OCI-LY7 (cell line): ENCODE data around the gene GGT6. TPM values are rescaled to one million over a fixed set of nuclear protein-coding genes. Genes with fewer than 3 reads are reported as not detected.

Experiments used
- BruUV-seq: library from RNA; stranded (reverse); fragments of 400-500 nt; replicated peaks from 2 replicates; lab custom pipeline; 2021; lab: Mats Ljungman, UMichigan
- CTCF ChIA-PET: fragments of 300-600 bp; sonication (Branson Sonifier 250); formaldehyde crosslinking; loops from one replicate; lab custom pipeline; 2022; ENCODE audit warnings: antibody characterized with exemption; ENCODE audit not compliant: unreplicated experiment; lab: Charles Lee
- POLR2A ChIA-PET: fragments of 300-600 bp; sonication (Branson Sonifier 250); formaldehyde crosslinking; loops from one replicate; lab custom pipeline; 2022; ENCODE audit warnings: antibody characterized with exemption; lab: Charles Lee
- DNase-seq: peaks from one replicate; pipeline ENCODE4 v3.0.0-alpha.2; 2015; ENCODE audit warnings: low spot score
- H2AFZ ChIP-seq: fragments of 200-600 bp; sonication (generic), shearing (Covaris generic); 2 replicates; pipeline ENCODE4 v1.6.1; 2014; ENCODE audit warnings: mild to moderate bottlenecking, antibody characterized with exemption, low read length, moderate library complexity
- H3K27ac ChIP-seq: fragments of 200-600 bp; sonication (generic); 2 replicates; pipeline ENCODE4 v1.5.1; 2014; ENCODE audit warnings: mixed run types, low read depth, mild to moderate bottlenecking, moderate library complexity, low read length, inconsistent platforms; ENCODE audit not compliant: poor library complexity, severe bottlenecking
- H3K36me3 ChIP-seq: fragments of 200-600 bp; sonication (generic); 2 replicates; pipeline ENCODE4 v1.6.1; 2014; ENCODE audit warnings: mild to moderate bottlenecking, antibody characterized with exemption, low read length, moderate library complexity, mixed read lengths; ENCODE audit not compliant: insufficient read depth
- H3K4me1 ChIP-seq: fragments of 200-600 bp; sonication (generic); 2 replicates; pipeline ENCODE4 v1.5.1; 2014; ENCODE audit warnings: mild to moderate bottlenecking, low read length; ENCODE audit not compliant: insufficient read depth, poor library complexity, severe bottlenecking
- H3K4me2 ChIP-seq: fragments of 200-600 bp; sonication (generic); 2 replicates; pipeline ENCODE4 v1.6.1; 2014; ENCODE audit warnings: mild to moderate bottlenecking, low read length
- H3K4me3 ChIP-seq: fragments of 200-600 bp; sonication (generic); 2 replicates; pipeline ENCODE4 v1.5.1; 2014; ENCODE audit warnings: mild to moderate bottlenecking, low read depth, low read length; ENCODE audit not compliant: poor library complexity, severe bottlenecking
- H3K79me2 ChIP-seq: fragments of 200-600 bp; sonication (generic); 2 replicates; pipeline ENCODE4 v1.6.1; 2016; ENCODE audit warnings: low read depth, mild to moderate bottlenecking, low read length, moderate library complexity, mixed read lengths; ENCODE audit not compliant: insufficient read depth
- H3K9me2 ChIP-seq: fragments of 200-600 bp; sonication (generic); 2 replicates; pipeline ENCODE4 v1.6.1; 2016; ENCODE audit warnings: mild to moderate bottlenecking, low read length, mixed read lengths; ENCODE audit not compliant: insufficient read depth
- H3K9me3 ChIP-seq: fragments of 200-600 bp; sonication (generic); 2 replicates; pipeline ENCODE4 v1.6.1; 2014; ENCODE audit warnings: mild to moderate bottlenecking, mixed run types, low read length, mixed read lengths
- H4K20me1 ChIP-seq: fragments of 200-600 bp; sonication (generic); 2 replicates; pipeline ENCODE4 v1.6.1; 2014; ENCODE audit warnings: mild to moderate bottlenecking, antibody characterized with exemption, low read length, moderate library complexity, mixed read lengths; ENCODE audit not compliant: insufficient read depth
- CTCF ChIP-seq: fragments of 200-600 bp; sonication (generic); conservative IDR thresholded peaks from 2 replicates; pipeline ENCODE4 v1.5.1; 2014; ENCODE audit warnings: mild to moderate bottlenecking, antibody characterized with exemption, low read length, moderate library complexity, mixed read lengths
- EZH2phosphoT487 ChIP-seq: fragments of 200-600 bp; sonication (generic); IDR thresholded peaks from 2 replicates; pipeline ENCODE4 v1.6.1; 2018; ENCODE audit warnings: low read depth, borderline replicate concordance, mild to moderate bottlenecking, mixed run types, antibody characterized with exemption, low read length, moderate library complexity, mixed read lengths
- intact Hi-C: fragments of 100-400 bp; cut with micrococcal nuclease; formaldehyde crosslinking; loops from one replicate; pipeline ENCODE4 v1.10.0; 2022; ENCODE audit not compliant: unreplicated experiment
- total RNA-seq, 2 experiments: library from RNA; depleted of rRNA in 1 of 2; stranded (reverse); fragments of >200 nt in 1 of 2; shearing (Covaris generic) in 1 of 2; gene quantifications; 2 replicates each; pipeline ENCODE4 v1.2.3, GENCODE V29; 2014 to 2022

The GGT6 gene
- total RNA-seq, 2 experiments from 2014 or later, result not detected

DNA sequence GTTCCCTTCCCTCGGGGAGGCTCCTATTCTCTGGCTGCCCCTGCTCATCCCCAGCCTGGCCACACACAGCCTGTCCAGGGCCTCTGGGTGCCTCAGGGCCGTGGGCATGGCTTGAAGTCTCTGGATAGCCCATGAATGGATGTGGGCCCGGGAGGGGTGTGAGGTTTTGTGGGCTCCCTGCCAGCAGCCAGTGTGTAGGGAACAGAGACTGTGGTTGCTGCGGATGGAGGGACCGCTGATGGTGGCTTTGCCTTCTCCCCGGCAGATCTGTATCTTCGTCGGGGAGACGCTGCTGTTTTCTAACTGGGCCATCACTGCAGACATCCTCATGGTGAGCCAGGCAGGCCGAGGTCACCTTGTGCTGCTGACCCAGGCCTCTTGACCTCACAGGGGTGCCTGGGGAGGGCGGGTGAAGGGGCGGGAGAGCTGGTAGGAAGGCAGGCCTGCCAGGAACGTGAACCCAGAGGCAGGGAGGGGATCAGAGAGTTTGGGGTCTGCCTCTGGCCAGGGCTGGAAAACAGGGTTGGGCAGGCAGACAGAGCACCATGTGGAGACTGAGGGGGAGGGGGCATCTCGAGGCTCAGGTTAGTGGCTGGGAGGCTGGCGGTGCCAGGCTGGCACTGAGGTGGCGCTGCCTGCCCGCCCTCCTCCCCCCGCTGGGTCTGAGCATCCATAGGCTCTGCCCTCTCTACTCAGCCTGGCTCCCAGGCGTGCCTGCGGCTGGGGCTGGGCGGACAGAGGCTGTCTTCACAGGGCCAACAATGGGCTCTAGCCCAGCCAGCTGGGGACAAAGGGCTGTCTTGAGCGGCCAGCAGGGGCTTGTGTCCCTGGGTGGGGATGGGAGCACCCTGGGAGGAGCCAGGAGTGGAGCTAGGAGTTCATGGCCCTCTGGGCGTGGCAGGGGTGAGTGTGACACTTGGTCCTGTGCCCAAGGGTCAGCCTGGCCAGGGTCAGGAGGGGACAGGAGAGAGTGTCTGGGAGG is 26.6 kb downstream of the GGT6 start:
- H3K27ac ChIP-seq, result no peak overlapping the region
- no peak overlapping the region for H3K4me2 ChIP-seq
- no peaks in the 10 kb centered on the region for H3K79me2 ChIP-seq
- no peak overlapping the region for H2AFZ ChIP-seq
- H3K9me3 ChIP-seq, result no peaks in the 10 kb centered on the region
- intact Hi-C loops, result no loop called here
- no peaks in the 10 kb centered on the region for H3K9me2 ChIP-seq
- no TSS peak for BruUV-seq
- no peak for DNase-seq
- POLR2A ChIA-PET, result no interaction called here
- H3K4me1 ChIP-seq, result peaks cover 7% of the 10 kb centered on the region
- H4K20me1 ChIP-seq, result no peaks in the 10 kb centered on the region
- TF ChIP-seq EZH2phosphoT487 (no peak), CTCF (no peak)
- CTCF ChIA-PET, result interaction anchor here (1.3 kb wide), 1 partner anchor 10 kb away, joined by 6 read pairs; no protein-coding TSS in a partner anchor
- H3K4me3 ChIP-seq, result no peak overlapping the region
- peaks cover 23% of the 10 kb centered on the region for H3K36me3 ChIP-seq

DNA sequence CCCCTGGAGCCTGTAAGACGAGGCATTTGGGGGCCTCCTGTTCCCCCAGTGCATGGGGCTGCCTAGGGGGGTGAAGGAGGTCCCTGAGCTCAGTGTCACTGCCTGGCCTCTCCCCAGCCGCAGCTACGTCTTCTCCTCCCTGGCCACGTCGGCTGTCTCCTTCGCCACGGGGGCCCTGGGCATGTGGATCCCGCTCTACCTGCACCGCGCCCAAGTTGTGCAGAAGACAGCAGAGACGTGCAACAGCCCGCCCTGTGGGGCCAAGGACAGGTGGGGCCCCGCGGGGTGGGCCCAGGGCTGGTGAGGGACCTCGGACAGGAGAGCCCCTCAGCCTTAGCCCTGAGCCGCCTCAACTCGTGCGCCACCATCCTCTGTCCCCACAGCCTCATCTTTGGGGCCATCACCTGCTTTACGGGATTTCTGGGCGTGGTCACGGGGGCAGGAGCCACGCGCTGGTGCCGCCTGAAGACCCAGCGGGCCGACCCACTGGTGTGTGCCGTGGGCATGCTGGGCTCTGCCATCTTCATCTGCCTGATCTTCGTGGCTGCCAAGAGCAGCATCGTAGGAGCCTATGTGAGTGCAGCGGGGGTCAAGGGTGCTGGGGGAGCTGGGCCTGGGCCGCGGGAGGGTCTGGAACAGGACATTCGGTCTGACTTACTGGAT is 27.4 kb downstream of the GGT6 start:
- Histone ChIP-seq H4K20me1 (no peaks in the 10 kb centered on the region), H3K36me3 (peaks cover 15% of the 10 kb centered on the region), H3K4me2 (no peak overlapping the region), H3K4me1 (peaks cover 7% of the 10 kb centered on the region), H3K9me2 (no peaks in the 10 kb centered on the region), H3K4me3 (no peak overlapping the region), H2AFZ (no peak overlapping the region), H3K79me2 (no peaks in the 10 kb centered on the region), H3K27ac (no peak overlapping the region), H3K9me3 (no peaks in the 10 kb centered on the region)
- intact Hi-C loops, result no loop called here
- ChIA-PET POLR2A (no interaction called here), CTCF (no interaction called here)
- TF ChIP-seq EZH2phosphoT487 (no peak), CTCF (no peak)
- BruUV-seq, result no TSS peak
- DNase-seq, result no peak
